Urinary bladder (tissue), 4 donors: ENCODE measurements around the gene ARHGAP31. TPM values are rescaled to one million over a fixed set of nuclear protein-coding genes. Genes with fewer than 3 reads are reported as not detected.
A peak's percentile ranks its signal among the peaks of the same experiment; 100 is the strongest.
"Not testable (repeated sequence)": the region's sequence is repeated elsewhere in the genome, so short reads cannot be mapped to it uniquely, and the experiment has no call there.

Experiments used
- DNase-seq: peaks from one replicate; pipeline ENCODE4 v3.0.0-alpha.2; 2015; ENCODE audit errors: extremely low spot score
- H3K27ac ChIP-seq: one replicate; pipeline ENCODE4 v1.5.1; 2013; ENCODE audit warnings: low read depth, mild to moderate bottlenecking, moderate library complexity
- H3K36me3 ChIP-seq: one replicate; pipeline ENCODE4 v1.6.1; 2013; ENCODE audit warnings: mild to moderate bottlenecking, moderate library complexity; ENCODE audit not compliant: insufficient read depth
- H3K4me1 ChIP-seq: one replicate; pipeline ENCODE4 v1.6.1; 2013; ENCODE audit warnings: mild to moderate bottlenecking, moderate library complexity; ENCODE audit not compliant: insufficient read depth
- H3K4me3 ChIP-seq: one replicate; pipeline ENCODE4 v1.5.1; 2013; ENCODE audit warnings: low read depth, low read length
- WGBS: extraction: QIAGEN DNeasy Blood & Tissue Kit; methylation state at CpG from one replicate; pipeline ENCODE4 v1.1.7; 2013; 5-methylcytosine and 5-hydroxymethylcytosine counted together
- polyA plus RNA-seq: library from polyadenylated mRNA; stranded (reverse); fragments of 200-250 nt; gene quantifications from one replicate; pipeline ENCODE4 v1.2.3, GENCODE V29; 2013
- total RNA-seq: library from RNA; depleted of rRNA; stranded (reverse); fragments of >200 nt; gene quantifications from one replicate; pipeline ENCODE4 v1.2.3, GENCODE V29; 2014
- donor health status: healthy with polysubstance abuse.
- donor health status: healthy.

The ARHGAP31 gene
- total and polyA plus RNA-seq, 2 donors: 10.3 to 16.1 TPM

DNA sequence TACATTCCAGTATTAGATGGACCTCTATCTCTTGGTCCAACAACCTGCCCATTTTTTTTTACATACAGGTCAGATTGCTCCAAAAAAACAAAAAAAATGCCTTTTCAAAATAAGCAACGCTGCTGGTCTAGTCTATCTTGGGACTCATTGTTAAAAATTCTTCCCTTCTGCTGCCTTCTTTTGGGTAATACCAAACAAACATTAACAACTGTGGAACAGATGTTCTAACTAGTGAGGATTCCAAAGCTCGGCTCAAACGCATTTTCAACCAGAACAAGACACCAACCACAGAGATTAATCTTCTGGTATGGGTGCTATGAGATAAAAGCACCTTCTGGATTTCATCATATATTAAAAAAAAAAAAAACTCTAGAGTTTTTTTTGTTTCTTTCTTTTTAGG, 24.7 kb downstream of the ARHGAP31 start:
- DNase-seq: no peak
- Histone ChIP-seq H3K4me3 (no peak overlapping the region), H3K36me3 (no peaks in the 10 kb centered on the region), H3K27ac (no peak overlapping the region), H3K4me1 (no peaks in the 10 kb centered on the region)
- WGBS: 40% methylated on average over 3 of the region's 3 CpGs

DNA sequence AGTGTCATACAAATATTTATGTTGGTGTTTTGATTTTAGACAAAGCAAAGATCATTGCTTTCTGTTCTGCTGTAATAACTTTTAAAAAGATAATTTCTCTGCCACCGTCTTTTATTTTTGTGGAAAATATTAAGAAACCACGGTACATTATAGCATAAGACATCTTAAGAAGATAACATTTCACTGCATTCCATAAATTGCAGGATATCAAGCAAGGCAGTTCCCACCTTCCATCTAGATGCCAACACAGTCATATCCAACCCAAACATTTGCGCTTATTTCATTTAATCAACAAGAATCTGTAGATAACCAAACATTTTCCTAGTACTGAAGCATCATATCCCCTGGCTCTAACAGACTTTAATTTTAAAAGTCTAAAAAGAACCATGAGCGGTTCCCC, 25.1 kb downstream of the ARHGAP31 start:
- no peak for DNase-seq
- 75% methylated on average over 4 of the region's 4 CpGs for WGBS
- no peak overlapping the region for H3K27ac ChIP-seq
- no peak overlapping the region for H3K4me3 ChIP-seq
- no peaks in the 10 kb centered on the region for H3K36me3 ChIP-seq
- no peaks in the 10 kb centered on the region for H3K4me1 ChIP-seq

DNA sequence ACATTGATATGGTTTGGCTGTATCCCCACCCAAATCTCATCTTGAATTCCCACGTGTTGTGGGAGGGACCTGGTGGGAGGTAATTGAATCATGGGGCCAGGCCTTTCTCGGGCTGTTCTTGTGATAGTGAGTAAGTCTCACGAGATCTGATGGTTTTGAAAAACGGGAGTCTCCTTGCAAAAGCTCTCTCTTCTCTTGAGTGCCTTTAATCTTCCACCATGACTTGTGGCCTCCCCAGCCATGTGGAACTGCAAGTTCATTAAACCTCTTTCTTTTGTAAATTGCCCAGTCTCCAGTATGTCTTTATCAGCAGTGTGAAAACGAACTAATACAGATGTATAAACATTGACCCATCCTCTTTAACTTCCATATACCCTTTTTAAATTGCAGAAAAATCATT, 26.6 kb downstream of the ARHGAP31 start:
- not testable (repeated sequence) for H3K36me3 ChIP-seq, H3K4me1 ChIP-seq, DNase-seq, H3K27ac ChIP-seq, H3K4me3 ChIP-seq
- WGBS: 80% methylated on average over 5 of the region's 5 CpGs

DNA sequence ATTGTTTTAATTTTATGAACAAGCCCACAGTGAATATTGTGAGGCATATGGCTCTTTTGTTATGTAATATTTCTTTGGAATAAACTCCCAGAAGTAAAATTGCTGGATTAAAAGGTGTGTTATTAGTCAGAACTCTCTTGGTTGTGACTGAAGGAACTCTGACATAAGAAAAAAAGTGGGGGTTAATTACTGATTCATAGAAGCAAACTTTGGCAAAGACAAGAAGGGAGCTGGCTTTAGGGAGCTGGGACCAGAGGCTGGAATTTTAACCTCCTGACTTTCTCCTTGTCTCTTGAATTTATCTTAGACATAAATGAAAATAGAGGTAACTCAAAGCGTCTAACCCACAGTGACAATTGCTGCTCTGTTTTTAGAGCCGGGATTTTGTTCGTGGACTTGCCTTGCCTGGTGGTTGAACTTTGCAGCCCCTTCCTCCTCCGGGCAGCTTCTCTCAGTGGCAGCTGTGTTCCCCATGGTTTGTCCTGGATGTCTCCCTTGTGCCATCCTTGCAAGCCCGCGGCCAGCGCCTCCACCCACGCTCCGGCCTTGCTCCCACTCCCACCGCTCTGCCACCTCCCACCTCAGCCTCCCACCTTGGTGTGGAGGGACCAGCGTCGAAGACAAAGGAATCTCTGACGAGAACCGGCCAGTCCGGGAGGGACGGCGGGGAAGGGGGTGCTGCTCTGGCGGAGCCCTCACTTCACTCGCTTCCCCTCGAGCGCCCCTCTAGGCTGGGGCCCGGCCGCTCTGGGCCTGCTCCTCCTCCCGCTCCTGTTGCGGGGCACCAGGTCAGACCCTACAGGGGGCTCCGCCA, 28.0 kb downstream of the ARHGAP31 start:
- Histone ChIP-seq H3K4me3 (peak overlapping the region; percentile 65), H3K4me1 (no peaks in the 10 kb centered on the region), H3K36me3 (no peaks in the 10 kb centered on the region), H3K27ac (peak overlapping the region; percentile 90)
- DNase-seq: no peak
- 2% methylated on average over 26 of the region's 26 CpGs for whole genome bisulfite sequencing

DNA sequence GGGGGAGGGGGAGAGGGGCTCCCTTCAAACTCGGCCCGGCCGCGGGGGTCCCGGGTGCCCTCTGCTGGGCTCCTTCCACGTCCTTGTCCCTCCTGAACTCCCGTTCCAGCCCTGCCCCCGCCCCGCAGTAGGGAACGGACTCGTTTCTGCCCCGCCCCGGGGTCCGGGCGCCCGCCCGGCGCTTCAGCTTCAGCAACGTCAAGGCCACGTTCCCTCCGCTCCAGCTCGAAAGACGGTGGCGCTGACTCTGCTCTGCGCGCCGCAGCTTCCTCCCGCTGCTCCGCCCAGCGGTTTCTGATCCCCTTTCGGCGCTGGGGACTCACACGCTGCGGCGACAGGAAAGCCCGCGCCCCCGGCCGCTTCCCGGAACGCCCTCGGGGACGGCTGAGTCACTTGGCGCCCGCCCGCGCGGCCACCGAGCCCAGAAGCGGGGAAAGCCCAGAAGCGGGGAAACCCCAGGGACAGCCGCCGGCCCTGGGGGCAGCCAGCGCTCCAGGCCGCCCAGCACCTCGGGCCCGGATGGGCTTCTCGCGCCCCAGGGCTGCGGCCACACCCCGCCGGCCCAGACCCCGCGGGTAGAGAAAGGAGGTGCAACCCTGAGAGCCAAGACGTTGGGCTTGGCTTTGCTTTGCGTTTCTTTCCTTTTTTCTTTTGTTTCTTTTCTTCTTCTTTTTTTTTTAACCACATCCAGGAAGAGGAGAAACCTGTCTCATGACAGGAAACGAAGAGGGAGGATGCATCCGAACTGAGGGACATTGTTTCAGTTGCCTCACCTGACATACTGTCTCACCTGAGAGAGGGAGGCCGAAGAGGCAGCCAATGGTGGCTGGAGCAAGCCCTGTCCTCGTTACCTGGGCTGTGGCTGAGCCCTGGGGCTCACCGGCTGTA, 28.9 kb downstream of the ARHGAP31 start:
- Histone ChIP-seq H3K4me1 (no peaks in the 10 kb centered on the region), H3K27ac (peak overlapping the region; percentile 90), H3K4me3 (peak overlapping the region; percentile 65), H3K36me3 (peaks cover under 1% of the 10 kb centered on the region)
- WGBS: 2% methylated on average over 71 of the region's 71 CpGs
- DNase-seq: peak; percentile 53

DNA sequence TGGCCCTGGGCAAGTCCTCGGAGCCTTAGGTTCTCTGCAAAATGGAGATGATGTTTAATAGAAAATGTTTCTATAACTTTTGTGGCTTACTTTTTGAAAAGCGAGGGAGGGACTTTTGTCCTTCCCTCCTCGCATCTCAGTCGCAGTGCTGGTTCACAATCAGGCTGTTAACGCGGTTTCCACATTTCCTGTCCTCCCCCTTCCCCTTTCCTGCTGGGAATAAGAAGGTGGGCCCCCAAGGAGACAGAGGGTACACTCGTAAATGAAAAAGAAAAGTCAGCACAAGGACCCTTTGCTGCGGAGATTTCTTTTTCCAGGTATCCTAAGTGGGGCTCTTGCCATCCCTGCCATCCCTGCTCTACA, 29.5 kb downstream of the ARHGAP31 start:
- WGBS: 74% methylated on average over 8 of the region's 8 CpGs
- no peak for DNase-seq
- Histone ChIP-seq H3K27ac (no peak overlapping the region), H3K36me3 (peaks cover 1% of the 10 kb centered on the region), H3K4me1 (no peaks in the 10 kb centered on the region), H3K4me3 (no peak overlapping the region)

DNA sequence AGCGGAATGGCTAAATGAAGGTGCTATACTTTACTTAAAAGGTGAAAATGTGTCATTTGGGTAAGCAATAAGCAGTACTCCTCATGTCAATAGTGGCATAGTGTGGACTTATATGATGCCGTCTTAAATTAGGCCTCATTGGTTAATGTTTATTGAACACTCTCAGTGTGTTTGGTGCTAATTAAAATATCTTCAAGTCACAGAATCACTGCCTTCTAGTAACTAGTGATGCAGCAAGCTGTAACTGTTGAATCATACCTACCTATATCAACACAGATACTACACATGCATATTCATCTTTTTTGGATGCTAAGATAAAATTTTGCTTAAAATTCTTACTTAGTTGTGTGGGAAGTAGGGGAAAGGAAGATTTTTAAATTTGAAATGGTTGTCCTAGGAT, 30.7 kb downstream of the ARHGAP31 start:
- Histone ChIP-seq H3K4me3 (no peak overlapping the region), H3K36me3 (peaks cover 1% of the 10 kb centered on the region), H3K27ac (no peak overlapping the region), H3K4me1 (no peaks in the 10 kb centered on the region)
- no peak for DNase-seq
- 87% methylated on average over 2 of the region's 2 CpGs for WGBS

DNA sequence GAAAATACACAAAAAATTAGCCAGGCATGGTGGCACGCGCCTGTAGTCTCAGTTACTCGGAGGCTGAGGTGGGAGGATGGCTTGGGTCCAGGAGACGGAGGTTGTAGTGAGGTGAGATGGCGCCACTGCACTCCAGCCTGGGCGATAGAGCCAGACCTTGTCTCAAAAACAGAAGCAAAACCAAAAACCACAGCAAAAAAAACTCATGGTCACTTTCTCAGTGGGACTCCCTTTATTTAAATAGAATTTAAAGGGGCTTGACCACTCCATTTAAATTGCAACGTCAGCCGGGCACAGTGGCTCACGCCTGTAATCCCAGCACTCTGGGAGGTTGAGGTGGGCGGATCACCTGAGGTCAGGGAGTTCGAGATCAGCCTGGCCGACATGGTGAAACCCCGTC, 32.8 kb downstream of the ARHGAP31 start:
- Histone ChIP-seq H3K4me1 (no peaks in the 10 kb centered on the region), H3K36me3 (peaks cover 1% of the 10 kb centered on the region), H3K4me3 (no peak overlapping the region), H3K27ac (no peak overlapping the region)
- WGBS: 95% methylated on average over 13 of the region's 13 CpGs
- DNase-seq: no peak

DNA sequence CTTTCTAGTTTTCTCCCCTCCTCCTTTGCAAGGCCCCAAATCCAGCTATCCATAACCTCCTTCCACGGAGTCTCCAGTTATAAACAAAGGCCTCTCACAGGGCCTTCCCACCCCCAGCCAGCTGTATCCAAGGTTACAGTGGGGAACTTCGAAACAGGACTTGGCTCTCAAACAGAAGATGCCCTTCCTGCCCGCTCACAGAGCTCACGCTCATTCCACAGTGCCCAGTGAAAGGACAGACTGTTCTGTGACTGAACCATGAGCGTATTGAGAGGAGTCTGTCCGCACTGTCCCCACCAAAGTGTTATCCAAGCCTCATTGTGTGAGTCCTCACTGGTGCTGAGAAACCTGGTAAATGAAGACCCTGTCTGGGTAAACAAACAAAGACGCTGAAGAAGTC, 35.4 kb downstream of the ARHGAP31 start:
- 61% methylated on average over 7 of the region's 7 CpGs for WGBS
- H3K27ac ChIP-seq: no peak overlapping the region

DNA sequence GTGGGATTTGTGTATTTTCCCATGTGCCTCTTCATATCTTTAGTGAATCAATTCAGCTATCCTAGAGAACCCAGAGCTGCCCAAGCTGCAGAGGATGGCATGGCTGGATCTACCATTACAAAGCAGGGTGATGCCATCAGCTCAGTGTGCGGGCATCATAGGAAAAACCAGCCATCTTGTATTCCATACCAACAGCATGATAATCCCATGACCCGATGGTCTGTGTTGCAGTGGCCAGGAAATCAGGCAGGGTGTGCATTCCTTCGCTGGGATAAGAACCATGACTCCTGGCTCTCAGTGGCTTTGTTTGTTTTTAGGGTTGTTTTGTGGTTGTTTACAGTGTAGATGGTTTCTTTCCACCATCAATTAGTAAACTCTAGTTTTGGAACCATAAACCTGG, 36.0 kb downstream of the ARHGAP31 start:
- H3K4me1 ChIP-seq: peaks cover 2% of the 10 kb centered on the region
- peaks cover 1% of the 10 kb centered on the region for H3K36me3 ChIP-seq
- H3K4me3 ChIP-seq: no peak overlapping the region
- DNase-seq: no peak
- 78% methylated on average over 3 of the region's 3 CpGs for WGBS
- H3K27ac ChIP-seq: no peak overlapping the region

More for the DNA sequence above, 35.4 kb downstream of the ARHGAP31 start:
- Histone ChIP-seq H3K4me3 (no peak overlapping the region), H3K4me1 (peaks cover 2% of the 10 kb centered on the region), H3K36me3 (peaks cover 1% of the 10 kb centered on the region)
- DNase-seq: no peak

DNA sequence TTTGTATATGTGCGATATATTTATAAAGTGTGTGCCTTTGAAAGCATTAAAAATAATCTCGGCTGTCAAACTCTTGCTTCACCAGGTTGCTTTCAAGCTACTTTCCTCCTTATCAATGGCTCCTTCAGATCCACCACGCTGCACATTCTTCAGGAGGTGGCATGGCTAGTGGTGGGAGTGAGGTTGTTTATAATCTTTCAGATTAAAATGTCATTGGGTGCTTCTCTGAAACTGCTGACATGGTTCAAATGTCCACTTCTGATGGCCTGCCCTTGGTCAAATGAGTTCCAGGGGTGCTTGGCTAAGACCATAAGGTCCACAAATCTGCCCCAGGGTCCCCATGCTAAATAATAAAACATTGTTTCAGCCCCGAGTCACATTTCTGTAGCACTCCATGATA, 36.7 kb downstream of the ARHGAP31 start:
- H3K4me1 ChIP-seq: peaks cover 2% of the 10 kb centered on the region
- H3K36me3 ChIP-seq: peaks cover 1% of the 10 kb centered on the region
- no peak for DNase-seq
- 65% methylated on average over 4 of the region's 4 CpGs for WGBS
- H3K27ac ChIP-seq: no peak overlapping the region
- no peak overlapping the region for H3K4me3 ChIP-seq

DNA sequence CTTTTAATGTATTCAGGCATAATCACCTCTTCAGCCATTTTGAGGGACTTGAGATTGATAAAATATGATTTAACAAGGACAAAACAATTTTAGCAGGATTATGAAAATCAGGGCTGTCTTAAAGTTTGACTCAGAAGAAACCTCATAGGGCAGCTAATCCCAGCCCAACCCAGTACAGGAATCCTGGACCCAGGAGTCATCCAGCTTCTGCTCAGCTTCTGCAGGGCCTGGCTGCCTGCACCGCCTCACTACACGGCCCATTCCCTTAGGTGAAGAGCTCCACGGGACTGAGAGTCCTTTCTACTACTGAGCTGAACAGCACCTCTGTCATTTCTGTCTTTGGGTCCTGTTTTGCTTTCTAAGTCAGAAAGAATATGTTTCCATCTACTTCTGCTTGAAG, 37.5 kb downstream of the ARHGAP31 start:
- H3K4me1 ChIP-seq: peaks cover 2% of the 10 kb centered on the region
- 44% methylated on average over 3 of the region's 3 CpGs for WGBS
- H3K4me3 ChIP-seq: no peak overlapping the region
- no peak overlapping the region for H3K27ac ChIP-seq
- H3K36me3 ChIP-seq: peaks cover 1% of the 10 kb centered on the region
- no peak for DNase-seq

DNA sequence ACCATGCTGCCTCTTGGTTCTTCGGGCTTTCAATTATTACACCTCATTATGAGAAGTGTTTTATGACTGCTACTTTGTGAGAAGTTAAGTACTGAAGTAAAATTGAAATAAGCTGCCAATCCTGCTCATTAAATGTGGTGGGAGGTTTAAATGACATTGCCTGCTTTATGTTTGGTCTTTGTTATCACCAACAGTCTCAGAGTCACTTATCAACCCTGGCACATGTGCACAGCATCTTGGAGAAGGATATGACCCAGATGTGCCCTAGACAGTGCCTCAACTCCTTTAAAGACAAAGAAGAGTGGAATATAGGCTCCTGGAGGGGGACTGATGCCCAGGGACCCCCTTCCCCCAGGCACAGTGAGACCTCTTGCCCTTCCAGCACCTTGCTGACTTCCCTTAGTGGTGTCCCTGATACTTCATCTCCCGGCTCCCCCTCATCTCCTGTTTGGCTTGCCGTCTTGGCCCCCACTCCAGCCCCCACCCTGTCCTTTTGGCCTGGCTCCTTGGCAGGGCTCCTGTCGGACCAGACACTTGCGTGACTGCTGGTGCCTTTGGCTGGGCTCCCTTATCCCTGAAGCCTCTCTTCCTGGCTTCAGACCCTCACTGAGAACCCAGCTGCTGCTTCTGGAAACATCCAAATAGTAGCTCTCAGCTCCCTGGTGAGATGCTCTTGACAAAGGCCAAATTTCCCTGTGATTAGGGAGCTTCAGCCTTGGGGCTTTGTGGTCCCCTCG, 39.8 kb downstream of the ARHGAP31 start:
- DNase-seq: no peak
- no peak overlapping the region for H3K4me3 ChIP-seq
- WGBS: 28% methylated on average over 6 of the region's 6 CpGs
- H3K36me3 ChIP-seq: no peaks in the 10 kb centered on the region
- H3K4me1 ChIP-seq: peaks cover 2% of the 10 kb centered on the region
- H3K27ac ChIP-seq: no peak overlapping the region
